Upper lobe of left lung (tissue), 4 donors: Measurements from ENCODE around the gene ZNF33A.

Experiments used
- CTCF ChIP-seq, 6 experiments: fragments of 450-650 bp in 4 of 6; fragments of 200-600 bp in 2 of 6; sonication (generic) in 2 of 6; IDR thresholded peaks; one replicate each; pipeline ENCODE4 v1.5.1; 2016 to 2019; ENCODE audit warnings: antibody characterized with exemption in 6 of 6
- EP300 ChIP-seq, 4 donors: sonication (generic); formaldehyde crosslinking; IDR thresholded peaks; one replicate each; pipeline ENCODE4 v1.5.1; 2017; ENCODE audit warnings: antibody characterized with exemption in 4 of 4, control low read depth in 2 of 4

- TF ChIP-seq EP300 (IDR thresholded peaks at IDR 0.05) (no peak), CTCF (IDR thresholded peaks at IDR 0.05) (no peak)
Observed at GRCh38 chr10:38007991-38008390, 2.5 kb upstream of the ZNF33A start.
